Ramos (cell line): ENCODE results near the gene PDK2.

Source experiments
- in situ Hi-C: fragments of 300-500 bp; cut with MboI; formaldehyde crosslinking; loops from one replicate; pipeline ENCODE4 v1.14.3; 2022; ENCODE audit warnings: low sequenced_read_pairs; ENCODE audit not compliant: unreplicated experiment

The PDK2 gene

GRCh38 chr17:50097455-50097854 is 2.3 kb downstream of the PDK2 start:
- in situ Hi-C loops: no loop called here

- in situ Hi-C loops: no loop called here
Observed at GRCh38 chr17:50097926-50098325, 2.8 kb downstream of the PDK2 start.

- in situ Hi-C loops: no loop called here
Observed at GRCh38 chr17:50098583-50098982, 3.4 kb downstream of the PDK2 start.

- in situ Hi-C loops: no loop called here
Observed at GRCh38 chr17:50099003-50099402, 3.9 kb downstream of the PDK2 start.

- in situ Hi-C loops: no loop called here
Observed at GRCh38 chr17:50100480-50100883, 5.3 kb downstream of the PDK2 start.

GRCh38 chr17:50100921-50101345 is 5.8 kb downstream of the PDK2 start:
- in situ Hi-C loops: no loop called here

- in situ Hi-C loops: no loop called here
Observed at GRCh38 chr17:50101346-50102163, 6.4 kb downstream of the PDK2 start.

GRCh38 chr17:50102164-50102991 is 7.2 kb downstream of the PDK2 start:
- in situ Hi-C loops: no loop called here

GRCh38 chr17:50103252-50103651 is 8.1 kb downstream of the PDK2 start:
- in situ Hi-C loops: no loop called here

GRCh38 chr17:50103941-50104340 is 8.8 kb downstream of the PDK2 start:
- in situ Hi-C loops: no loop called here

GRCh38 chr17:50105811-50106210 is 10.7 kb downstream of the PDK2 start:
- in situ Hi-C loops: no loop called here

GRCh38 chr17:50106393-50107131 is 11.4 kb downstream of the PDK2 start:
- in situ Hi-C loops: no loop called here

- in situ Hi-C loops: no loop called here
Observed at GRCh38 chr17:50107790-50108414, 12.8 kb downstream of the PDK2 start.

- in situ Hi-C loops: no loop called here
Observed at GRCh38 chr17:50108556-50108955, 13.4 kb downstream of the PDK2 start.

- in situ Hi-C loops: no loop called here
Observed at GRCh38 chr17:50109207-50109606, 14.1 kb downstream of the PDK2 start.

- in situ Hi-C loops: no loop called here
Observed at GRCh38 chr17:50109785-50110184, 14.6 kb downstream of the PDK2 start.

- in situ Hi-C loops: no loop called here
Observed at GRCh38 chr17:50110591-50111349, 15.6 kb downstream of the PDK2 start.

- in situ Hi-C loops: no loop called here
Observed at GRCh38 chr17:50111673-50112655, 16.8 kb downstream of the PDK2 start.
